ENCODE measurements around the gene ARHGEF26.

The ARHGEF26 gene

GRCh38 chr3:154210986-154211385 is 89.8 kb downstream of the ARHGEF26 start:
- DNase-seq (ENCODE audit: extremely low read depth, insufficient read length), result no peak

GRCh38 chr3:154214306-154214705 is 93.1 kb downstream of the ARHGEF26 start:
- DNase-seq (ENCODE audit: extremely low read depth, insufficient read length), result no peak
- Histone ChIP-seq H3K4me3 (replicated peaks; ENCODE audit: low read depth, low read length) (no peak overlapping the region), H3K36me3 (ENCODE audit: control insufficient read depth, insufficient read depth, low read length) (no peaks in the 10 kb centered on the region), H3K27me3 (replicated peaks; ENCODE audit: control insufficient read depth, insufficient read depth, low read length) (no peaks in the 10 kb centered on the region)
- TF ChIP-seq CTCF (IDR thresholded peaks at IDR 0.05; ENCODE audit: insufficient read depth, low read length, poor library complexity, severe bottlenecking), result no peak

More at GRCh38 chr3:154210986-154211385, 89.8 kb downstream of the ARHGEF26 start:
- H3K36me3 ChIP-seq (ENCODE audit: control insufficient read depth, insufficient read depth, low read length), result no peaks in the 10 kb centered on the region
- no peaks in the 10 kb centered on the region for H3K27me3 ChIP-seq (replicated peaks; ENCODE audit: control insufficient read depth, insufficient read depth, low read length)
- no peak overlapping the region for H3K4me3 ChIP-seq (replicated peaks; ENCODE audit: low read depth, low read length)
- TF ChIP-seq CTCF (IDR thresholded peaks at IDR 0.05; ENCODE audit: insufficient read depth, low read length, poor library complexity, severe bottlenecking), result no peak

DNA sequence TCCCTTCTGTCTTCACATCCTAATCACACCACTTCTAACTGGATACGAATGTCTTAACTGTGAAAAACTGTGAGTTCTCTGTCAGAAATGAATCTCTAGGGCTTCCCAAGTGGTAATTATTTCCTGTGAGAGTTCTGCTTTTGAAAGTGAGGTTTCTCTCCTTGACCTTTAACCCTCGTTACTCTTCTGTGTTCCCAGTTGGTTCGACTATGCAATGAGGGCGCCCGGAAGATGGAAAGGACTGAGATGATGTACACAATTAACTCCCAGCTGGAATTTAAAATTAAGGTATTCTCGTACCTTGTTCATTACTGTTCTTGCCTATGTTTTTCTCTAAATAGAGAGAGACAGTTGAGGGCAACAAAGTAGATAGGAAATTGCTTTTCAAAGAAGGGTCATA is 96.5 kb downstream of the ARHGEF26 start:
- DNase-seq (ENCODE audit: extremely low read depth, insufficient read length), result no peak
- no peaks in the 10 kb centered on the region for H3K36me3 ChIP-seq (ENCODE audit: control insufficient read depth, insufficient read depth, low read length)
- H3K27me3 ChIP-seq (replicated peaks; ENCODE audit: control insufficient read depth, insufficient read depth, low read length), result no peaks in the 10 kb centered on the region
- TF ChIP-seq CTCF (IDR thresholded peaks at IDR 0.05; ENCODE audit: insufficient read depth, low read length, poor library complexity, severe bottlenecking), result no peak
- H3K4me3 ChIP-seq (replicated peaks; ENCODE audit: low read depth, low read length), result no peak overlapping the region

DNA sequence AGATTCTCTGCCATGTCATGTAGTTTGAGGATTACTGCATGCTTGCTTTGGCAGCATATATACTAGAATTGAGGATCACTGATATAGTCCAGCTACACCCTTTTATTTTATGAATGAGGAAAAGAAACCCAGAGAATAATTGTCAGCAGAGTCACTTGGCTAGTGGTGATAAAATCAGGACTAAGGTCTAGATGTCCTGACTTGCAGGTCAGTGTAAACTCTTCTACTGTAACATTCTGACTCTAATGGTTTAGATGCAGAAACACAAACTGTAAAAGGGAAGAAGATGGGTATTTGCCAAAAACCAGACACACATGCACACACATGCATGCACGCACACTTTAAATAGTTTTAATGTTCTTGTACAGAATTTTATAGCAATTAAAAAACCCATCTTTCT is 97.5 kb downstream of the ARHGEF26 start:
- no peaks in the 10 kb centered on the region for H3K27me3 ChIP-seq (replicated peaks; ENCODE audit: control insufficient read depth, insufficient read depth, low read length)
- DNase-seq (ENCODE audit: extremely low read depth, insufficient read length), result no peak
- no peak overlapping the region for H3K4me3 ChIP-seq (replicated peaks; ENCODE audit: low read depth, low read length)
- H3K36me3 ChIP-seq (ENCODE audit: control insufficient read depth, insufficient read depth, low read length), result no peaks in the 10 kb centered on the region
- no peak for TF ChIP-seq CTCF (IDR thresholded peaks at IDR 0.05; ENCODE audit: insufficient read depth, low read length, poor library complexity, severe bottlenecking)

- no peaks in the 10 kb centered on the region for H3K36me3 ChIP-seq (ENCODE audit: control insufficient read depth, insufficient read depth, low read length)
- no peak for TF ChIP-seq CTCF (IDR thresholded peaks at IDR 0.05; ENCODE audit: insufficient read depth, low read length, poor library complexity, severe bottlenecking)
- DNase-seq (ENCODE audit: extremely low read depth, insufficient read length), result no peak
- H3K27me3 ChIP-seq (replicated peaks; ENCODE audit: control insufficient read depth, insufficient read depth, low read length), result no peaks in the 10 kb centered on the region
- no peak overlapping the region for H3K4me3 ChIP-seq (replicated peaks; ENCODE audit: low read depth, low read length)
Measured at GRCh38 chr3:154220462-154220861, 99.3 kb downstream of the ARHGEF26 start.

DNA sequence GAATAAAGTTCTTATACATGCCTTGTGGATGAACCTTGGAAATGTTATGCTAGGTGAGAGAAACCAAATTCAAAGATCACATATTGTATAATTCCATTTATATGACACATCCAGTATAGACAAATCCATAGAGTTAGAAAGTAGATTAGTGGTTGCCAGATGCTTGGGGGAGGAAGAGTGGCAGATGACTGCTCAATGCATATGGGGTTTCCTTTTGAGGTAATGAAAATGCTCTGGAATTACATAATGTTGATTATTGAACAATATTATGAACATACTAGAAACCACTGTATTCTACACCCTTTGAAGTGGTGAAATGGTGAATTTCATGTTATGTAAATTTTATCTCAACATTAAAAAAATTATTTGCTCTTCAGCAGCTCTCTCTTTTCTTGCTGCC is 102.3 kb downstream of the ARHGEF26 start:
- H3K36me3 ChIP-seq (ENCODE audit: control insufficient read depth, insufficient read depth, low read length), result no peaks in the 10 kb centered on the region
- no peaks in the 10 kb centered on the region for H3K27me3 ChIP-seq (replicated peaks; ENCODE audit: control insufficient read depth, insufficient read depth, low read length)
- TF ChIP-seq CTCF (IDR thresholded peaks at IDR 0.05; ENCODE audit: insufficient read depth, low read length, poor library complexity, severe bottlenecking), result no peak
- no peak for DNase-seq (ENCODE audit: extremely low read depth, insufficient read length)
- H3K4me3 ChIP-seq (replicated peaks; ENCODE audit: low read depth, low read length), result no peak overlapping the region
